Measurements from ENCODE around the gene SDHB.

The SDHB gene

DNA sequence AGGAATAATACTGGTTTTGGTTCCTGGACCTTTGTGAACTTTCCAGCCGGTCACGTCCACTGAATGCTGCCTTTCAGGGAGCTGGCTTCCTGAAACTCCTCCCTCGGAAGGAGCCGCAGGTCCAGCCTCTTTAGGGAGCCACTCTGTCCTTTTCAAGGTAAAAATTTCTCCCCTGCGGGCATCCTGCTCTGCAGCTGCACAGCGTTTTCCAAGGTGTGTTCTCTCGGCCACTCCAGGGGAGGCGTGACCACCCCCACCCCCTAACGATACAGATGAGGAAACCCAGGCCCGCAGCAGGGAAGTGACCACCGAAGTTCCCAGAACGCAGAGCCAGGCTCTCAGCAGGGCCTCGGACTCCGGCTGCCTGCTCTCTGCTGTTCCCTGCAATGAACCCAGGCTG, 44.0 kb upstream of the SDHB start:
- TF ChIP-seq ZIC2 (tag by site-specific recombination; IDR thresholded peaks at IDR 0.05) (peak; percentile 51; the same call in 1 of the 2 replicates), ZNF707 (tag by site-specific recombination; IDR thresholded peaks at IDR 0.05) (no peak), ZNF132 (tag by site-specific recombination; IDR thresholded peaks at IDR 0.05; ENCODE audit: borderline replicate concordance) (no peak)
- H3K9me3 ChIP-seq (ENCODE audit: control insufficient read depth, insufficient read depth, low read depth, low read length): no peaks in the 10 kb centered on the region
- no peaks in the 10 kb centered on the region for H3K4me1 ChIP-seq (ENCODE audit: control insufficient read depth, insufficient read depth, low read length)
- POLR2A ChIA-PET: no interaction called here
- no peak overlapping the region for H3K4me3 ChIP-seq (ENCODE audit: low read depth, low read length)
- no peaks in the 10 kb centered on the region for H3K36me3 ChIP-seq (ENCODE audit: control insufficient read depth in 2 of 2, insufficient read depth in 1 of 2, low read length in 2 of 2)
- CTCF ChIA-PET: interaction anchor here (0.6 kb wide), 2 partner anchors 41 to 55 kb away, joined by 3 to 4 read pairs; no protein-coding TSS in a partner anchor
- H3K27ac ChIP-seq (ENCODE audit: extremely low read depth, low read depth, low read length): no peak overlapping the region

DNA sequence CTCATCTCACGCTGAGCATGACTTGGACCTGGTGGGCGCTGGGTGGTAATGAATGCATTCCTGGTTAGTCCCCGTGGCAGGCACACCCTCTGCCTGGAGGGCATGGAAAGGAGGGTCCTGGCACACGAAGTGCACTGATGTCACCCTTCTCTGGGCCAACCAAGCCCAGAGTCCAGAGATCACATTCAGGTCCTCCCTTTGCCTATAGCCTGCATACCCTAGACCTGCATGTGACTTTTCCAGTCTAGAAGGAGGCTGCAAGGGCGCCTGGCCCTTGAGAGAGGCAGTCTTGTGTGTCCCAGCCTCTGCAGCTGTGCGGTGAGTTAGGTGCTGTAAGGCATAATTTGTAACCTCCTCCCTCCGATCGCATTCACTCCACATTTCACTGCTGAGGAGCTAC, 43.3 kb upstream of the SDHB start:
- Histone ChIP-seq H3K27ac (ENCODE audit: extremely low read depth, low read depth, low read length) (no peak overlapping the region), H3K4me3 (ENCODE audit: low read depth, low read length) (no peak overlapping the region), H3K36me3 (ENCODE audit: control insufficient read depth in 2 of 2, insufficient read depth in 1 of 2, low read length in 2 of 2) (no peaks in the 10 kb centered on the region), H3K9me3 (ENCODE audit: control insufficient read depth, insufficient read depth, low read depth, low read length) (no peaks in the 10 kb centered on the region), H3K4me1 (ENCODE audit: control insufficient read depth, insufficient read depth, low read length) (no peaks in the 10 kb centered on the region)
- no peak for TF ChIP-seq MZF1 (tag by site-specific recombination; IDR thresholded peaks at IDR 0.05; ENCODE audit: borderline replicate concordance)
- TF ChIP-seq, protein P1, sequence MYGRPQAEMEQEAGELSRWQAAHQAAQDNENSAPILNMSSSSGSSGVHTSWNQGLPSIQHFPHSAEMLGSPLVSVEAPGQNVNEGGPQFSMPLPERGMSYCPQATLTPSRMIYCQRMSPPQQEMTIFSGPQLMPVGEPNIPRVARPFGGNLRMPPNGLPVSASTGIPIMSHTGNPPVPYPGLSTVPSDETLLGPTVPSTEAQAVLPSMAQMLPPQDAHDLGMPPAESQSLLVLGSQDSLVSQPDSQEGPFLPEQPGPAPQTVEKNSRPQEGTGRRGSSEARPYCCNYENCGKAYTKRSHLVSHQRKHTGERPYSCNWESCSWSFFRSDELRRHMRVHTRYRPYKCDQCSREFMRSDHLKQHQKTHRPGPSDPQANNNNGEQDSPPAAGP (tag by site-specific recombination; IDR thresholded peaks at IDR 0.05): peak; percentile 68
- ChIA-PET CTCF (interaction anchor here (0.6 kb wide), 2 partner anchors 41 to 56 kb away, joined by 3 to 4 read pairs; no protein-coding TSS in a partner anchor), POLR2A (no interaction called here)

DNA sequence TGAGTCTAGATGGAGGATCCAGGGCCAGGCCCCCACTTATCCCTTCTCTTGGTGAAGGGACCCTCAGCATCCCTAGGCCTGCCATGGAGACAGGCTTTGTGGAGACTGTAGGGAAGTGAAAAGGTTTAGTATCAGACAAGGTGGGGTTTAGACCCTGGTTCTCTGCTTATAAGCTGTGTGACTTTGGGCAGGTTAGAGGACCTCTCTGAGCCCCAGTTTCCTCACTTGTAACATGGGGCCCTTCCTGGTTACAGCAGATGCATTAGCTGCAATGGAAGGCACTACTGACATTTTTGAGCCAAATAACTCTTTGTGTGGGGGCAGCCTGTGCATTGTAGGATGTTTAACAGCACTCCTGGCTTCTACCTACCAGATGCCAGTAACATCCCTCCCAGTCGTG, 42.8 kb upstream of the SDHB start:
- ChIA-PET CTCF (no interaction called here), POLR2A (no interaction called here)
- no peaks in the 10 kb centered on the region for H3K36me3 ChIP-seq (ENCODE audit: control insufficient read depth in 2 of 2, insufficient read depth in 1 of 2, low read length in 2 of 2)
- no peaks in the 10 kb centered on the region for H3K4me1 ChIP-seq (ENCODE audit: control insufficient read depth, insufficient read depth, low read length)
- H3K9me3 ChIP-seq (ENCODE audit: control insufficient read depth, insufficient read depth, low read depth, low read length): no peaks in the 10 kb centered on the region
- H3K27ac ChIP-seq (ENCODE audit: extremely low read depth, low read depth, low read length): no peak overlapping the region
- H3K4me3 ChIP-seq (ENCODE audit: low read depth, low read length): no peak overlapping the region
- TF ChIP-seq ZNF768 (tag by site-specific recombination; IDR thresholded peaks at IDR 0.05) (peak; percentile 76; the same call in 1 of the 2 replicates), ZNF350 (tag by site-specific recombination; IDR thresholded peaks at IDR 0.05) (no peak), ZFP37 (tag by site-specific recombination; IDR thresholded peaks at IDR 0.05) (no peak), ZBTB7A (tag by site-specific recombination; IDR thresholded peaks at IDR 0.05; ENCODE audit: low read depth) (no peak), ZFP3 (tag by site-specific recombination; IDR thresholded peaks at IDR 0.05; ENCODE audit: low read depth) (no peak)
- TF ChIP-seq, protein P2, sequence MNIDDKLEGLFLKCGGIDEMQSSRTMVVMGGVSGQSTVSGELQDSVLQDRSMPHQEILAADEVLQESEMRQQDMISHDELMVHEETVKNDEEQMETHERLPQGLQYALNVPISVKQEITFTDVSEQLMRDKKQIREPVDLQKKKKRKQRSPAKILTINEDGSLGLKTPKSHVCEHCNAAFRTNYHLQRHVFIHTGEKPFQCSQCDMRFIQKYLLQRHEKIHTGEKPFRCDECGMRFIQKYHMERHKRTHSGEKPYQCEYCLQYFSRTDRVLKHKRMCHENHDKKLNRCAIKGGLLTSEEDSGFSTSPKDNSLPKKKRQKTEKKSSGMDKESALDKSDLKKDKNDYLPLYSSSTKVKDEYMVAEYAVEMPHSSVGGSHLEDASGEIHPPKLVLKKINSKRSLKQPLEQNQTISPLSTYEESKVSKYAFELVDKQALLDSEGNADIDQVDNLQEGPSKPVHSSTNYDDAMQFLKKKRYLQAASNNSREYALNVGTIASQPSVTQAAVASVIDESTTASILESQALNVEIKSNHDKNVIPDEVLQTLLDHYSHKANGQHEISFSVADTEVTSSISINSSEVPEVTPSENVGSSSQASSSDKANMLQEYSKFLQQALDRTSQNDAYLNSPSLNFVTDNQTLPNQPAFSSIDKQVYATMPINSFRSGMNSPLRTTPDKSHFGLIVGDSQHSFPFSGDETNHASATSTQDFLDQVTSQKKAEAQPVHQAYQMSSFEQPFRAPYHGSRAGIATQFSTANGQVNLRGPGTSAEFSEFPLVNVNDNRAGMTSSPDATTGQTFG (tag by site-specific recombination; IDR thresholded peaks at IDR 0.05; ENCODE audit: borderline replicate concordance): no peak

DNA sequence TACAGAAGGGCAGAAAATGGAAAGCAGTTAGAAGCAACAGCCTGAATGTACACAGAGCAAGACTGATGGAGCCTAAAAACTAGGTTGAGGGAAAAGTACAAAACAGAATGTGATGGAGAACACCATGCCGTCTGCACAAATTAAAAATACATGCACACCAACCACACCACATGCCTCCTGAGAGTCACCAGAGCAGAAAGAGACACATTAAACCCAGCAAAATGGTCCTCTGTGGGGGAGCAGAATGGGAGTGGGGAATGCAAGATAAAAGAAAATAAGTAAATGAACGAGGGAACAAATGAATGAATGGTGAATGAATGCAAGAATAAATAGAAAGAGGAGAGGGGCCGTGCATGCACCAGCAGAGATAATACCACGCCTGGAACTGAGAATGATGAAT, 41.3 kb upstream of the SDHB start:
- Histone ChIP-seq H3K4me3 (ENCODE audit: low read depth, low read length) (no peak overlapping the region), H3K36me3 (ENCODE audit: control insufficient read depth in 2 of 2, insufficient read depth in 1 of 2, low read length in 2 of 2) (no peaks in the 10 kb centered on the region), H3K27ac (ENCODE audit: extremely low read depth, low read depth, low read length) (no peak overlapping the region), H3K4me1 (ENCODE audit: control insufficient read depth, insufficient read depth, low read length) (no peaks in the 10 kb centered on the region), H3K9me3 (ENCODE audit: control insufficient read depth, insufficient read depth, low read depth, low read length) (no peaks in the 10 kb centered on the region)
- ChIA-PET CTCF (no interaction called here), POLR2A (no interaction called here)
- TF ChIP-seq GLIS2 (tag by site-specific recombination; IDR thresholded peaks at IDR 0.05) (no peak), YY1 (tag by site-specific recombination; IDR thresholded peaks at IDR 0.05) (no peak), YY2 (tag by site-specific recombination; IDR thresholded peaks at IDR 0.05) (no peak)
- TF ChIP-seq, protein P3, sequence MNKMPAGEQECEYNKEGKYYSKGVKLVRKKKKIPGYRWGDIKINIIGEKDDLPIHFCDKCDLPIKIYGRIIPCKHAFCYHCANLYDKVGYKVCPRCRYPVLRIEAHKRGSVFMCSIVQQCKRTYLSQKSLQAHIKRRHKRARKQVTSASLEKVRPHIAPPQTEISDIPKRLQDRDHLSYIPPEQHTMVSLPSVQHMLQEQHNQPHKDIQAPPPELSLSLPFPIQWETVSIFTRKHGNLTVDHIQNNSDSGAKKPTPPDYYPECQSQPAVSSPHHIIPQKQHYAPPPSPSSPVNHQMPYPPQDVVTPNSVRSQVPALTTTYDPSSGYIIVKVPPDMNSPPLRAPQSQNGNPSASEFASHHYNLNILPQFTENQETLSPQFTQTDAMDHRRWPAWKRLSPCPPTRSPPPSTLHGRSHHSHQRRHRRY (tag by site-specific recombination; IDR thresholded peaks at IDR 0.05): no peak
- TF ChIP-seq, protein P4, sequence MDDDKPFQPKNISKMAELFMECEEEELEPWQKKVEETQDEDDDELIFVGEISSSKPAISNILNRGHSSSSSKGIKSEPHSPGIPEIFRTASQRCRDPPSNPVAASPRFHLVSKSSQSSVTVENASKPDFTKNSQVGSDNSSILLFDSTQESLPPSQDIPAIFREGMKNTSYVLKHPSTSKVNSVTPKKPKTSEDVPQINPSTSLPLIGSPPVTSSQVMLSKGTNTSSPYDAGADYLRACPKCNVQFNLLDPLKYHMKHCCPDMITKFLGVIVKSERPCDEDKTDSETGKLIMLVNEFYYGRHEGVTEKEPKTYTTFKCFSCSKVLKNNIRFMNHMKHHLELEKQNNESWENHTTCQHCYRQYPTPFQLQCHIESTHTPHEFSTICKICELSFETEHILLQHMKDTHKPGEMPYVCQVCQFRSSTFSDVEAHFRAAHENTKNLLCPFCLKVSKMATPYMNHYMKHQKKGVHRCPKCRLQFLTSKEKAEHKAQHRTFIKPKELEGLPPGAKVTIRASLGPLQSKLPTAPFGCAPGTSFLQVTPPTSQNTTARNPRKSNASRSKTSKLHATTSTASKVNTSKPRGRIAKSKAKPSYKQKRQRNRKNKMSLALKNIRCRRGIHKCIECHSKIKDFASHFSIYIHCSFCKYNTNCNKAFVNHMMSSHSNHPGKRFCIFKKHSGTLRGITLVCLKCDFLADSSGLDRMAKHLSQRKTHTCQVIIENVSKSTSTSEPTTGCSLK (tag by site-specific recombination; IDR thresholded peaks at IDR 0.05): no peak
- TF ChIP-seq, protein P5, sequence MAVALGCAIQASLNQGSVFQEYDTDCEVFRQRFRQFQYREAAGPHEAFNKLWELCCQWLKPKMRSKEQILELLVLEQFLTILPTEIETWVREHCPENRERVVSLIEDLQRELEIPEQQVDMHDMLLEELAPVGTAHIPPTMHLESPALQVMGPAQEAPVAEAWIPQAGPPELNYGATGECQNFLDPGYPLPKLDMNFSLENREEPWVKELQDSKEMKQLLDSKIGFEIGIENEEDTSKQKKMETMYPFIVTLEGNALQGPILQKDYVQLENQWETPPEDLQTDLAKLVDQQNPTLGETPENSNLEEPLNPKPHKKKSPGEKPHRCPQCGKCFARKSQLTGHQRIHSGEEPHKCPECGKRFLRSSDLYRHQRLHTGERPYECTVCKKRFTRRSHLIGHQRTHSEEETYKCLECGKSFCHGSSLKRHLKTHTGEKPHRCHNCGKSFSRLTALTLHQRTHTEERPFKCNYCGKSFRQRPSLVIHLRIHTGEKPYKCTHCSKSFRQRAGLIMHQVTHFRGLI (tag by site-specific recombination; IDR thresholded peaks at IDR 0.05): no peak
- TF ChIP-seq, protein P6, sequence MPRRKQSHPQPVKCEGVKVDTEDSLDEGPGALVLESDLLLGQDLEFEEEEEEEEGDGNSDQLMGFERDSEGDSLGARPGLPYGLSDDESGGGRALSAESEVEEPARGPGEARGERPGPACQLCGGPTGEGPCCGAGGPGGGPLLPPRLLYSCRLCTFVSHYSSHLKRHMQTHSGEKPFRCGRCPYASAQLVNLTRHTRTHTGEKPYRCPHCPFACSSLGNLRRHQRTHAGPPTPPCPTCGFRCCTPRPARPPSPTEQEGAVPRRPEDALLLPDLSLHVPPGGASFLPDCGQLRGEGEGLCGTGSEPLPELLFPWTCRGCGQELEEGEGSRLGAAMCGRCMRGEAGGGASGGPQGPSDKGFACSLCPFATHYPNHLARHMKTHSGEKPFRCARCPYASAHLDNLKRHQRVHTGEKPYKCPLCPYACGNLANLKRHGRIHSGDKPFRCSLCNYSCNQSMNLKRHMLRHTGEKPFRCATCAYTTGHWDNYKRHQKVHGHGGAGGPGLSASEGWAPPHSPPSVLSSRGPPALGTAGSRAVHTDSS (tag by site-specific recombination; IDR thresholded peaks at IDR 0.05): no peak

All from HEK293 (cell line).